Fibroblast of lung (primary cell): ENCODE data around the gene GSTM5. TPM values are rescaled to one million over a fixed set of nuclear protein-coding genes. Genes with fewer than 3 reads are reported as not detected.

Source experiments
- DNase-seq, 2 donors: peaks; one replicate each; pipeline versions ENCODE4 v3.0.0 to v3.0.0-alpha.2; 2010; ENCODE audit warnings: low read depth in 2 of 2
- H2AFZ ChIP-seq: 2 replicates; pipeline ENCODE4 v1.5.1; 2012; ENCODE audit warnings: low read length, control low read depth, inconsistent platforms
- H3K27ac ChIP-seq: 2 replicates; pipeline ENCODE4 v1.5.1; 2011; ENCODE audit warnings: low read length, control low read depth; ENCODE audit not compliant: insufficient read depth
- H3K27me3 ChIP-seq: 2 replicates; pipeline ENCODE4 v1.5.1; 2011; ENCODE audit warnings: mild to moderate bottlenecking, low read length; ENCODE audit not compliant: control insufficient read depth, insufficient read depth
- H3K36me3 ChIP-seq: 2 replicates; pipeline ENCODE4 v1.5.1; 2011; ENCODE audit warnings: low read length; ENCODE audit not compliant: control insufficient read depth, insufficient read depth
- H3K4me1 ChIP-seq: 2 replicates; pipeline ENCODE4 v1.5.1; 2011; ENCODE audit warnings: low read length; ENCODE audit not compliant: control insufficient read depth, insufficient read depth; ENCODE audit errors: extremely low read depth
- H3K4me2 ChIP-seq: 2 replicates; pipeline ENCODE4 v1.5.1; 2011; ENCODE audit warnings: low read length, control low read depth; ENCODE audit not compliant: insufficient read depth; ENCODE audit errors: extremely low read depth
- H3K4me3 ChIP-seq, 4 experiments: fragments of 200-600 bp in 1 of 4; sonication (generic) in 1 of 4; replicated peaks in 1 of 4; 2 replicates each; pipeline ENCODE4 v1.5.1; 2011 to 2016; ENCODE audit warnings: low read length in 4 of 4, low read depth in 3 of 4, mild to moderate bottlenecking in 3 of 4, control low read depth in 2 of 4, inconsistent platforms in 1 of 4, mixed read lengths in 1 of 4; ENCODE audit not compliant: insufficient read depth in 1 of 4; ENCODE audit errors: control extremely low read depth in 1 of 4
- H3K79me2 ChIP-seq: 2 replicates; pipeline ENCODE4 v1.5.1; 2012; ENCODE audit warnings: mild to moderate bottlenecking, low read length, inconsistent platforms; ENCODE audit not compliant: control insufficient read depth, insufficient read depth
- H3K9ac ChIP-seq: 2 replicates; pipeline ENCODE4 v1.5.1; 2011; ENCODE audit warnings: mild to moderate bottlenecking, low read length, control low read depth; ENCODE audit not compliant: insufficient read depth
- H3K9me3 ChIP-seq: 2 replicates; pipeline ENCODE4 v1.5.1; 2012; ENCODE audit warnings: low read depth, low read length; ENCODE audit not compliant: control insufficient read depth, insufficient read depth
- H4K20me1 ChIP-seq: 2 replicates; pipeline ENCODE4 v1.5.1; 2011; ENCODE audit warnings: low read length; ENCODE audit not compliant: control insufficient read depth, insufficient read depth; ENCODE audit errors: extremely low read depth
- CTCF ChIP-seq, 2 donors: IDR thresholded peaks in 1 of 2; conservative IDR thresholded peaks in 1 of 2; 1 replicate in 1 of 2; 2 replicates in 1 of 2; pipeline ENCODE4 v1.5.1; 2011 to 2012; ENCODE audit warnings: low read length in 2 of 2, control low read depth in 1 of 2, inconsistent platforms in 1 of 2, low read depth in 1 of 2, mild to moderate bottlenecking in 1 of 2
- EZH2 ChIP-seq: IDR thresholded peaks from 2 replicates; pipeline ENCODE4 v1.5.1; 2012; ENCODE audit warnings: low read length, control low read depth, mild to moderate bottlenecking; ENCODE audit errors: missing control alignments
- polyA plus RNA-seq, 2 donors: library from polyadenylated mRNA; depleted of rRNA in 1 of 2; stranded (reverse) in 1 of 2; unstranded in 1 of 2; fragments of >200 nt; gene quantifications; 2 replicates each; pipeline ENCODE4 v1.2.1, GENCODE V29; 2011 to 2012; ENCODE audit warnings: missing spikeins in 1 of 2
- total RNA-seq: library from RNA; depleted of rRNA; stranded (reverse); fragments of >200 nt; gene quantifications from 2 replicates; pipeline ENCODE4 v1.2.1, GENCODE V29; 2014

The GSTM5 gene
- total and polyA plus RNA-seq, 2 donors (not counting 1 experiment from before 2014, with no cell fraction given): 6.1 to 21.6 TPM

- Histone ChIP-seq H2AFZ (no peak overlapping the region), H3K9me3 (no peaks in the 10 kb centered on the region), H3K4me3 (no peak overlapping the region), H3K36me3 (no peaks in the 10 kb centered on the region), H3K27ac (no peak overlapping the region), H3K4me2 (no peak overlapping the region), H3K4me1 (no peaks in the 10 kb centered on the region), H3K9ac (no peak overlapping the region), H3K79me2 (no peaks in the 10 kb centered on the region), H3K27me3 (no peaks in the 10 kb centered on the region), H4K20me1 (no peaks in the 10 kb centered on the region)
- TF ChIP-seq EZH2 (no peak), CTCF (conservative IDR thresholded peaks at IDR 0.05 in 1 of 2, IDR thresholded peaks at IDR 0.05 in 1 of 2; ENCODE audit: low read depth in 1 of 2, low read length in 2 of 2) (no peak)
- peak in 1 of 2 donors; percentile 27 for DNase-seq
Measured at GRCh38 chr1:109722908-109723691, 11.0 kb downstream of the GSTM5 start.

- Histone ChIP-seq H3K27ac (no peak overlapping the region), H3K4me3 (no peak overlapping the region), H3K36me3 (no peaks in the 10 kb centered on the region), H4K20me1 (no peaks in the 10 kb centered on the region), H3K27me3 (peaks cover 3% of the 10 kb centered on the region), H2AFZ (no peak overlapping the region), H3K9me3 (no peaks in the 10 kb centered on the region), H3K79me2 (no peaks in the 10 kb centered on the region), H3K9ac (no peak overlapping the region), H3K4me2 (no peak overlapping the region), H3K4me1 (no peaks in the 10 kb centered on the region)
- TF ChIP-seq CTCF (conservative IDR thresholded peaks at IDR 0.05 in 1 of 2, IDR thresholded peaks at IDR 0.05 in 1 of 2; ENCODE audit: low read depth in 1 of 2, low read length in 2 of 2) (no peak), EZH2 (no peak)
- no peak for DNase-seq
Measured at GRCh38 chr1:109724933-109725332, 12.9 kb downstream of the GSTM5 start.

GRCh38 chr1:109725510-109725909, 13.5 kb downstream of the GSTM5 start:
- Histone ChIP-seq H3K9me3 (no peaks in the 10 kb centered on the region), H3K36me3 (no peaks in the 10 kb centered on the region), H3K27me3 (peaks cover 3% of the 10 kb centered on the region), H2AFZ (no peak overlapping the region), H3K9ac (no peak overlapping the region), H3K79me2 (no peaks in the 10 kb centered on the region), H3K4me2 (no peak overlapping the region), H3K4me3 (no peak overlapping the region), H3K4me1 (no peaks in the 10 kb centered on the region), H3K27ac (no peak overlapping the region), H4K20me1 (no peaks in the 10 kb centered on the region)
- no peak for TF ChIP-seq EZH2
- no peak for TF ChIP-seq CTCF (conservative IDR thresholded peaks at IDR 0.05 in 1 of 2, IDR thresholded peaks at IDR 0.05 in 1 of 2; ENCODE audit: low read depth in 1 of 2, low read length in 2 of 2)
- DNase-seq: no peak
